HepG2 (cell line): ENCODE data around the gene PELI1. TPM values are rescaled to one million over a fixed set of nuclear protein-coding genes. Genes with fewer than 3 reads are reported as not detected.
A peak's percentile ranks its signal among the peaks of the same experiment; 100 is the strongest.

Experiments
- CREB1 ChIP-seq, 2 experiments: fragments of 450-650 bp in 1 of 2; IDR thresholded peaks; 2 replicates each; pipeline ENCODE4 v1.6.1; 2016 to 2017; ENCODE audit warnings: control low read depth in 1 of 2, mild to moderate bottlenecking in 1 of 2, missing compliant biosample characterization in 1 of 2, missing genetic modification characterization in 1 of 2
- CREB3 ChIP-seq: sonication (generic); formaldehyde crosslinking; IDR thresholded peaks from 2 replicates; pipeline ENCODE4 v1.5.0; 2020; ENCODE audit warnings: missing genetic modification reagents
- HNF4A ChIP-seq: sonication (generic); formaldehyde crosslinking; IDR thresholded peaks from 2 replicates; pipeline ENCODE4 v1.4.0; 2020; ENCODE audit warnings: missing genetic modification reagents
- JUND ChIP-seq: sonication (generic); formaldehyde crosslinking; IDR thresholded peaks from 2 replicates; pipeline ENCODE4 v1.8.0; 2022; ENCODE audit warnings: mild to moderate bottlenecking, missing genetic modification reagents
- MAFF ChIP-seq: IDR thresholded peaks from 2 replicates; pipeline ENCODE4 v1.6.1; 2011; ENCODE audit warnings: low read depth, low read length, improper control_type of control experiment
- MBNL3 ChIP-seq: fragments of 250-450 bp; sonication (Bioruptor Pico); conservative IDR thresholded peaks from 2 replicates; pipeline ENCODE4 v1.8.0; 2022; ENCODE audit warnings: mild to moderate bottlenecking, inconsistent platforms
- MTF2 ChIP-seq: sonication (generic); formaldehyde crosslinking; IDR thresholded peaks from 2 replicates; pipeline ENCODE4 v1.5.0; 2020; ENCODE audit warnings: missing genetic modification reagents, borderline replicate concordance
- SOX5 ChIP-seq: IDR thresholded peaks from 2 replicates; pipeline ENCODE4 v1.6.1; 2016; ENCODE audit warnings: borderline replicate concordance
- ZFP36L2 ChIP-seq: sonication (generic); formaldehyde crosslinking; IDR thresholded peaks from 2 replicates; pipeline ENCODE4 v1.4.0; 2020; ENCODE audit warnings: missing genetic modification reagents
- ZNF121 ChIP-seq: sonication (generic); formaldehyde crosslinking; IDR thresholded peaks from 2 replicates; pipeline ENCODE4 v1.5.0; 2020; ENCODE audit warnings: mild to moderate bottlenecking, missing genetic modification reagents
- ZNF230 ChIP-seq: sonication (generic); formaldehyde crosslinking; IDR thresholded peaks from 2 replicates; pipeline ENCODE4 v1.4.0; 2020; ENCODE audit warnings: mild to moderate bottlenecking, missing genetic modification reagents
- ZNF354B ChIP-seq: sonication (generic); formaldehyde crosslinking; IDR thresholded peaks from 2 replicates; pipeline ENCODE4 v1.8.0; 2022; ENCODE audit warnings: mild to moderate bottlenecking, missing genetic modification reagents
- ZNF430 ChIP-seq: sonication (generic); formaldehyde crosslinking; IDR thresholded peaks from 2 replicates; pipeline ENCODE4 v1.9.0; 2021; ENCODE audit warnings: mild to moderate bottlenecking, missing genetic modification reagents
- ZNF431 ChIP-seq: sonication (generic); formaldehyde crosslinking; IDR thresholded peaks from 2 replicates; pipeline ENCODE4 v1.9.0; 2022; ENCODE audit warnings: missing genetic modification reagents, low read depth, mild to moderate bottlenecking, borderline replicate concordance
- ZNF562 ChIP-seq: sonication (generic); formaldehyde crosslinking; IDR thresholded peaks from 2 replicates; pipeline ENCODE4 v1.8.0; 2022; ENCODE audit warnings: missing genetic modification reagents, borderline replicate concordance
- ZNF567 ChIP-seq: sonication (generic); formaldehyde crosslinking; IDR thresholded peaks from 2 replicates; pipeline ENCODE4 v1.8.1; 2023; ENCODE audit warnings: mild to moderate bottlenecking, missing genetic modification reagents, borderline replicate concordance
- ZNF709 ChIP-seq: sonication (generic); formaldehyde crosslinking; IDR thresholded peaks from 2 replicates; pipeline ENCODE4 v1.5.0; 2020; ENCODE audit warnings: mild to moderate bottlenecking, missing genetic modification reagents
- ZNF777 ChIP-seq: sonication (generic); formaldehyde crosslinking; IDR thresholded peaks from 2 replicates; pipeline ENCODE4 v1.4.0; 2020; ENCODE audit warnings: missing genetic modification reagents
- ZSCAN25 ChIP-seq: sonication (generic); formaldehyde crosslinking; IDR thresholded peaks from 2 replicates; pipeline ENCODE4 v1.8.0; 2022; ENCODE audit warnings: mild to moderate bottlenecking, missing genetic modification reagents
- polyA plus RNA-seq, 8 experiments: library from polyadenylated mRNA; depleted of rRNA in 3 of 8; stranded (reverse) in 7 of 8; unstranded in 1 of 8; fragments of >200 nt; fragmentation: Illumina TruSeq in 4 of 8; extraction: Trizol in 4 of 8; gene quantifications; 2 replicates each; pipeline versions ENCODE4 v1.2.1 to v1.2.3, GENCODE V29; 2011 to 2016; ENCODE audit warnings: low read depth in 4 of 8, missing spikeins in 1 of 8, mixed read lengths in 1 of 8; ENCODE audit not compliant: insufficient read depth in 1 of 8
- total RNA-seq, 5 experiments: library from RNA; depleted of rRNA; stranded (reverse); fragments of >200 nt; fragmentation: Illumina TruSeq; extraction: Trizol; gene quantifications; 2 replicates each; pipeline ENCODE4 v1.2.3, GENCODE V29; 2016; ENCODE audit warnings: low read depth in 1 of 5
- TF ChIP-seq, protein P1 (sequence below): sonication (generic); formaldehyde crosslinking; IDR thresholded peaks from 2 replicates; pipeline ENCODE4 v1.9.0; 2021; ENCODE audit warnings: missing genetic modification reagents, borderline replicate concordance
- TF ChIP-seq, protein P2 (sequence below): sonication (generic); formaldehyde crosslinking; IDR thresholded peaks from 2 replicates; pipeline ENCODE4 v1.4.0; 2020; ENCODE audit warnings: mild to moderate bottlenecking, missing genetic modification reagents
- TF ChIP-seq, protein P3 (sequence below): sonication (generic); formaldehyde crosslinking; IDR thresholded peaks from 2 replicates; pipeline ENCODE4 v1.4.0; 2020; ENCODE audit warnings: missing genetic modification reagents
- TF ChIP-seq, protein P4 (sequence below): sonication (generic); formaldehyde crosslinking; IDR thresholded peaks from 2 replicates; pipeline ENCODE4 v1.8.0; 2022; ENCODE audit warnings: mild to moderate bottlenecking, missing genetic modification reagents, moderate library complexity

PELI1 gene
- total and polyA plus RNA-seq, 2 of the 13 experiments (the other 11 are each of a cell fraction or from before 2014, with no cell fraction given), result 12.5 to 16.2 TPM

DNA sequence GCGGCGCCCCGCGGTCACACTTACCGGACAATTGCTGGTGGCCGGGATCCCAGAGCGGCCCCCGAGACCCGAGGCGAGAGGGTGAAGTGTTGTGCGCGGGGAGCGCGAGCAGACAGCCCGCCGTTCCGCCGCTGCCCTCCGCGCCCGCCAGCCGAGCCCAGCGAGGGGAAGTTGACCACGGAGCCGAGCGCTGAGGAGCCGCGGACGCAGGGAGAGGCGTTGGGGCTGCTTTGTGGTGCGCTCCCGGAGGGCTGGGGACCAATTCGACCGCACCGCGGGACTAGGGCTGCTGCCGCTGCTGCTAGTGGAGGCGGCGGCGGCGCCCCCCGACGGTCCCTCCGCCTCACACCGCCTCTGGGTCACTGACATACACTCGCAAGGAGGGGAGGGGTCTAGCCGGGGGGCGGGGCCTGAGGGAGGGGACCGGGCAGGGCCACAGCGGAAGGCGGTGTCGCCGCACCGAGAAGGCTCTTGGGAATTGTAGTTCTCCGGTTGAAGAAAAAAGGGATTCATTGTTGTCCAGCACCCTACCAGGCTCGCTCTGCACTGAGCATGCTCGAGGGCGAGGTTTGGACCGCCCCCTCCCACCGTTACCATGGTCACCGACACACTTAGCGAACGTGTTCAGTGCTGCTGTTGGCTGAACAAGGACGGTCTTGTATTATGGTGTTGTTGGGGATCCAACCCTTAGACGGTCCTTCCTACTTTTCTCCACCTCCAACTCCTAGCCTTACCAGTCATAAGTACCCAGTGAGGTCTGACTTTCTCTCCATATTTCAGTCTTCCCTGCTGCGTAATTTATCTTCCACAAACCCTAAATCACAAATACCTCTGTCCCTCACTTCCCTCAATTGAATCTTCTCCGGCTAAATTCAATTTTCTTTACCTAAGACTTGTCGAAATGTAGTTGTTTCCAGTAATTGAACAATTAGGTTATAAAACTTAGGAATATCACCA lies at the start of gene PELI1 (continued):
- TF ChIP-seq MBNL3 (CRISPR knock-in tag) (no peak), CREB3 (CRISPR knock-in tag) (no peak), ZNF430 (CRISPR knock-in tag) (peak; percentile 93), ZSCAN25 (CRISPR knock-in tag) (no peak), ZFP36L2 (no peak), CREB1 (IDR thresholded peaks at IDR 0.05) (peak; percentile 74; the same call in 1 of the 2 replicates), CREB1 (CRISPR knock-in tag; IDR thresholded peaks at IDR 0.05) (no peak), ZNF230 (peak; percentile 46), SOX5 (0 out of 2 replicates have a peak, but pooled peaks have one; percentile 20), ZNF431 (CRISPR knock-in tag) (peak; percentile 62; the same call in 1 of the 2 replicates), ZNF354B (no peak), ZNF777 (CRISPR knock-in tag) (peak; percentile 99), JUND (CRISPR knock-in tag) (0 out of 2 replicates have a peak, but pooled peaks have one; percentile 33), ZNF121 (CRISPR knock-in tag) (no peak), ZNF709 (peak; percentile 88), ZNF567 (CRISPR knock-in tag) (no peak), MTF2 (no peak), ZNF562 (CRISPR knock-in tag) (no peak), HNF4A (CRISPR knock-in tag) (no peak), MAFF (no peak)
- TF ChIP-seq, protein P1, sequence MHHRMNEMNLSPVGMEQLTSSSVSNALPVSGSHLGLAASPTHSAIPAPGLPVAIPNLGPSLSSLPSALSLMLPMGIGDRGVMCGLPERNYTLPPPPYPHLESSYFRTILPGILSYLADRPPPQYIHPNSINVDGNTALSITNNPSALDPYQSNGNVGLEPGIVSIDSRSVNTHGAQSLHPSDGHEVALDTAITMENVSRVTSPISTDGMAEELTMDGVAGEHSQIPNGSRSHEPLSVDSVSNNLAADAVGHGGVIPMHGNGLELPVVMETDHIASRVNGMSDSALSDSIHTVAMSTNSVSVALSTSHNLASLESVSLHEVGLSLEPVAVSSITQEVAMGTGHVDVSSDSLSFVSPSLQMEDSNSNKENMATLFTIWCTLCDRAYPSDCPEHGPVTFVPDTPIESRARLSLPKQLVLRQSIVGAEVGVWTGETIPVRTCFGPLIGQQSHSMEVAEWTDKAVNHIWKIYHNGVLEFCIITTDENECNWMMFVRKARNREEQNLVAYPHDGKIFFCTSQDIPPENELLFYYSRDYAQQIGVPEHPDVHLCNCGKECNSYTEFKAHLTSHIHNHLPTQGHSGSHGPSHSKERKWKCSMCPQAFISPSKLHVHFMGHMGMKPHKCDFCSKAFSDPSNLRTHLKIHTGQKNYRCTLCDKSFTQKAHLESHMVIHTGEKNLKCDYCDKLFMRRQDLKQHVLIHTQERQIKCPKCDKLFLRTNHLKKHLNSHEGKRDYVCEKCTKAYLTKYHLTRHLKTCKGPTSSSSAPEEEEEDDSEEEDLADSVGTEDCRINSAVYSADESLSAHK (CRISPR knock-in tag), result peak; percentile 74; the same call in 1 of the 2 replicates
- TF ChIP-seq, protein P2, sequence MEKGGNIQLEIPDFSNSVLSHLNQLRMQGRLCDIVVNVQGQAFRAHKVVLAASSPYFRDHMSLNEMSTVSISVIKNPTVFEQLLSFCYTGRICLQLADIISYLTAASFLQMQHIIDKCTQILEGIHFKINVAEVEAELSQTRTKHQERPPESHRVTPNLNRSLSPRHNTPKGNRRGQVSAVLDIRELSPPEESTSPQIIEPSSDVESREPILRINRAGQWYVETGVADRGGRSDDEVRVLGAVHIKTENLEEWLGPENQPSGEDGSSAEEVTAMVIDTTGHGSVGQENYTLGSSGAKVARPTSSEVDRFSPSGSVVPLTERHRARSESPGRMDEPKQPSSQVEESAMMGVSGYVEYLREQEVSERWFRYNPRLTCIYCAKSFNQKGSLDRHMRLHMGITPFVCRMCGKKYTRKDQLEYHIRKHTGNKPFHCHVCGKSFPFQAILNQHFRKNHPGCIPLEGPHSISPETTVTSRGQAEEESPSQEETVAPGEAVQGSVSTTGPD (CRISPR knock-in tag), result no peak
- TF ChIP-seq, protein P3, sequence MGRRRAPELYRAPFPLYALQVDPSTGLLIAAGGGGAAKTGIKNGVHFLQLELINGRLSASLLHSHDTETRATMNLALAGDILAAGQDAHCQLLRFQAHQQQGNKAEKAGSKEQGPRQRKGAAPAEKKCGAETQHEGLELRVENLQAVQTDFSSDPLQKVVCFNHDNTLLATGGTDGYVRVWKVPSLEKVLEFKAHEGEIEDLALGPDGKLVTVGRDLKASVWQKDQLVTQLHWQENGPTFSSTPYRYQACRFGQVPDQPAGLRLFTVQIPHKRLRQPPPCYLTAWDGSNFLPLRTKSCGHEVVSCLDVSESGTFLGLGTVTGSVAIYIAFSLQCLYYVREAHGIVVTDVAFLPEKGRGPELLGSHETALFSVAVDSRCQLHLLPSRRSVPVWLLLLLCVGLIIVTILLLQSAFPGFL (CRISPR knock-in tag), result no peak
- TF ChIP-seq, protein P4, sequence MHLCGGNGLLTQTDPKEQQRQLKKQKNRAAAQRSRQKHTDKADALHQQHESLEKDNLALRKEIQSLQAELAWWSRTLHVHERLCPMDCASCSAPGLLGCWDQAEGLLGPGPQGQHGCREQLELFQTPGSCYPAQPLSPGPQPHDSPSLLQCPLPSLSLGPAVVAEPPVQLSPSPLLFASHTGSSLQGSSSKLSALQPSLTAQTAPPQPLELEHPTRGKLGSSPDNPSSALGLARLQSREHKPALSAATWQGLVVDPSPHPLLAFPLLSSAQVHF (CRISPR knock-in tag), result no peak
